ENCODE data around the gene STAG2.
A peak's percentile ranks its signal among the peaks of the same experiment; 100 is the strongest.

STAG2 gene

DNA sequence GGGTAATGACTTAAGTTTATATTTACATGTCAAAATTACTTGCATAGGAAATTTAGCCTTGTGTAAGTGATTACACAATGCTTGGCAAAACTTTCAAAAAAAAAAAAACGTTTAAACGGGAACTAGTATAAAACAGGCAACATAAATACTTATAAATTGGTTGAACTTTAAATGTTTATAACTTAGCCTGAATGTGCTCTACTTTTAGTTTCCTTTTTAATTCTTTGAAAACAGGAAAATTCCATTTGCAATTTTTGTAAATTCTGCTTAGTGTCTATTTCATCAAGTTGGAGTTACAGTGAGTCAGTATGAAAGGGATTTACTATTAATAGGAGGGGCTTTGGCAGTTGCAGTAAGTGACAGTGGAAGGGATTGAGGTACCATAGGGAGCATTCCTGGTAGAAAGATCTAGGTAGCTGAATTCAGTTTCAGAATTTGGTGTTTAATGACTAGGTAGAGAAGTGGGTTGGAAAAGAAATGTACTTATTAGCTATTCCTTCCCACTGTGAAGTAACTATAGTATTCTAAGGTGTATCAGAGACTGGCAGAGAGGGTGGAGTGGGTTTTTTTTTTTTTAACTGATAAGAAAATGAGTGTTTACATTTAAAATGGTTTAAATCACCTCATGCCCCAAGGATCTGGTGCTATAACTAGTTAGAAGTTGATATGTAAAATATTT lies 2.8 kb downstream of the STAG2 start:
- peak overlapping the region; percentile 99 for H3K27ac Mint-ChIP-seq
- ATAC-seq, result no peak
- DNase-seq (ENCODE audit: low spot score in 2 of 2), result no peak
- H3K4me3 Mint-ChIP-seq, result peak overlapping the region; percentile 90
- peaks cover 24% of the 10 kb centered on the region for H3K4me1 Mint-ChIP-seq
- H3K9me3 Mint-ChIP-seq, result no peaks in the 10 kb centered on the region
- peaks cover 78% of the 10 kb centered on the region for H3K36me3 Mint-ChIP-seq

DNA sequence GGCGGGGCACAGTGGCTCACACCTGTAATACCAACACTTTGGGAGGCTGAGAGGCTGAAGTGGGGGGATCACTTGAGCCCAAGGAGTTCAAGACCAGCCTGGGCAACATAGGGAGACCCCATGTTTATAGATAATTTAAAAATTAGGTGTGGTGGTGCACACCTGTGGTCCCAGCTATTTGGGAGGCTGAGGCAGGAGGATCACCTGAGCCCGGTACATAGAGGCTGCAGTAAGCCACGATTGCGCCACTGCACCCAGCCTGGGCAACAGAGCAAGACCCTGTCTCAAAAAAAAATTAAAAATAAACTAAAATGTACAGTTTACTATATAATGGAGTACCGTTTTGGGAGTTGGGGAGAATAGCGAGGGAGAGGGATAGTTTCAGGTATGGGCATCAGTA lies 4.2 kb downstream of the STAG2 start:
- H3K36me3 Mint-ChIP-seq, result peaks cover 76% of the 10 kb centered on the region
- DNase-seq (ENCODE audit: low spot score in 2 of 2), result no peak
- no peak overlapping the region for H3K4me3 Mint-ChIP-seq
- H3K9me3 Mint-ChIP-seq, result no peaks in the 10 kb centered on the region
- no peak overlapping the region for H3K27ac Mint-ChIP-seq
- no peak for ATAC-seq
- peaks cover 38% of the 10 kb centered on the region for H3K4me1 Mint-ChIP-seq

DNA sequence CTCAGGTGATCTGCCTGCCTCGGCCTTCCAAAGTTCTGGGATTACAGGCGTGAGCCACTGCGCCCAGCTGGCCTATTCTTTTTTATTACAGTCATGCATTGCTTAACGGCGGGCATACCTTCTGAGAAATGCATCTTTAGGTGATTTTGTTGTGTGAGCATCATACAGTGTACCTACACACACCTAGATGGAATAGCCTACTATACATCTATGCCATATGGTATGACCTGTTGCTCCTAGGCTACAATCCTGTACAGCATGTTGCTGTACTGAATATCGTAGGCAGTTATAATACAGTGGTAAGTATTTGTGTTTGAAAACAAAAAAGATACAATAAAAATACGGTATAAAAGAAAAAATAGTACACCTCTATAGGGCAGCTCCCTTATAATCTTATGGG lies 6.0 kb downstream of the STAG2 start:
- DNase-seq (ENCODE audit: low spot score in 2 of 2), result no peak
- H3K27ac Mint-ChIP-seq, result no peak overlapping the region
- peaks cover 64% of the 10 kb centered on the region for H3K36me3 Mint-ChIP-seq
- no peaks in the 10 kb centered on the region for H3K9me3 Mint-ChIP-seq
- peaks cover 42% of the 10 kb centered on the region for H3K4me1 Mint-ChIP-seq
- no peak overlapping the region for H3K4me3 Mint-ChIP-seq
- ATAC-seq, result no peak

DNA sequence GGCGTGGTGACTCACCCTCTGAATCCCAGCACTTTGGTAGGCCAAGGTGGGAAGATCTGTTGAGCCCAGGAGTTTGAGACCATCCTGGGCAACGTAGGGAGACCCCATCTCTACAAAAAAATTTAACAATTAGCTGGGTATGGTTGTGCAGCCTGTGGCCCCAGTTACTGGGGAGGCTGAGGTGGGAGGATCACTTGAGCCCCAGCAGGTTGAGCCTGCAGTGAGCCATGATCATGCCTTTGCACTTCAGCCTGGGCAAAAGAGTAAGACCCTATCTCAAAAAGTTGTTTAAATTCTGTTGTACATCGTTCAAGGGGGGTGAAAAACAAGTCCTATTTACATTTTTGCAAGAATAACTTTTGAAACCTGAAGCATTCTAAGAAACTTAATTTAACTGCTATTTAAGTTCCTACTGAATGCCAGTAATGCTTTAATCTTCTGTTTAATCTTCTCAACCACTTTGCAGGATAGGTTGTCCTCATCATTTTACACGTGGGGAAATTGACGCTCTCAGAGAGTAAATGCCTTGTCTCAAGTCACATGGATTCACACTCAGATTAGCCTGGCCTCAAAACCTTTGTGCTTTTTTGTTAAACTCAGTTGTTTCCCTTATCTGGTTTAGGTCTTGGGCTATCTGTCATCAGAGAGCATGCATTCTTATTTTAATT lies 7.0 kb downstream of the STAG2 start:
- DNase-seq (ENCODE audit: low spot score in 2 of 2) (no peak), ATAC-seq (no peak)
- Mint-ChIP-seq H3K4me1 (peaks cover 42% of the 10 kb centered on the region), H3K36me3 (peaks cover 61% of the 10 kb centered on the region), H3K9me3 (no peaks in the 10 kb centered on the region), H3K27ac (no peak overlapping the region), H3K4me3 (no peak overlapping the region)

DNA sequence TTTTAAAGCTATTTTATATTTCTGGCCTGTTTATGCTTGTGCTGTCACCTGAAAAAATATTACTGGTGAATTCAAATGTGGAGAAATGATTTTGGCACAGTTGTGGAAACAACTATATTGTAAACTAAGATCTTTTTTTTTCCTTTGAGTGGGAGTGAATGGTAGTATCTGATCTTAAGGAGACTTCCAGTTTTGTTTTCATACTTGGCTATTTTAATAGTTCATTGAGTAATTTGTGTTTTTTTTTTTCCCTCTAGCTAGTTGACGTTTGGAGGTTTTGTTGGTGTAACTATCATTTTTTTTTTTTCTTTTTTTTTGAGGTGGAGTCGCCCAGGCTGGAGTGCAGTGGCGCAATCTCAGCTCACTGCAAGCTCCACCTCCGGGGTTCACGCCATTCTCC lies 10.5 kb downstream of the STAG2 start:
- peaks cover 35% of the 10 kb centered on the region for H3K36me3 Mint-ChIP-seq
- DNase-seq (ENCODE audit: low spot score in 2 of 2) (no peak), ATAC-seq (no peak)
- no peak overlapping the region for H3K27ac Mint-ChIP-seq
- H3K4me3 Mint-ChIP-seq, result no peak overlapping the region
- H3K4me1 Mint-ChIP-seq, result peaks cover 32% of the 10 kb centered on the region
- H3K9me3 Mint-ChIP-seq, result no peaks in the 10 kb centered on the region

DNA sequence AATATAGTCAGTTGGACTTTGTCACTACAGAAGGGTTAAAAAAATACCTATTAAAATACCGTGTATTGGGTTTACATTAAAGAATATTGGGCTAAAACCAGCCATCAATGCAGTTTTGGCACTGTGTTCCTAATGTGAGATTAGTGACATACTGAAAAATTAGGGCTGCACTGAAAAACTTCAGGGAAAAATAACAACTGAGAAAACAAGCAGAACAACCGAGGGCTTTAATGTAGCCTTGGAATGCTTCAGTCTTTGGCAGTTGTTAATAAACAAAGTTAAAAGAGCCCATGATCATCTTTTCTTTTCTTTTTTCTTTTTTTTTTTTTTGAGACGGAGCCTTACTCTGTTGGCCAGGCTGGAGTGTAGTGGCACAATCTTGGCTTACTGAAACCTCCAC lies 12.4 kb downstream of the STAG2 start:
- peaks cover 34% of the 10 kb centered on the region for H3K4me1 Mint-ChIP-seq
- H3K36me3 Mint-ChIP-seq, result peaks cover 26% of the 10 kb centered on the region
- no peak for ATAC-seq

DNA sequence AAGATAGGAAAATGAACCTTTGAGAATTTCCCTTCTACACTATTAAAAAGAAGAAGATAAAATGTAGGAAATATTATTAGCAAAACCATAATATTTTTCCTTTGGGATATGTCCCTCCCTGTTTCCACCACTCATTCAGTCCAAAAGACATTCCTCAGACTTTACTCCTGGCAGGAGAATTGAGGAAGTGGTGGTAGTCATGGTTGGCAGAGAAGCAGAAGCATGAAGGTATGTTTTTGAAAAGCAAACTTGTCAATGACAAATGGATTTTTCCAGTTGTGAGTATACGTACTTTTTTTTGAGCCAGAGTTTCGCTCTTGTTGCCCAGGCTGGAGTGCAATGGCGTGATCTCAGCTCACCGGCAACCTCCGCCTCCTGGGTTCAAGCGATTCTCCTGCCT lies 13.7 kb downstream of the STAG2 start:
- Mint-ChIP-seq H3K4me1 (peaks cover 32% of the 10 kb centered on the region), H3K36me3 (peaks cover 14% of the 10 kb centered on the region), H3K4me3 (no peak overlapping the region), H3K9me3 (no peaks in the 10 kb centered on the region), H3K27ac (no peak overlapping the region)
- ATAC-seq (no peak), DNase-seq (ENCODE audit: low spot score in 2 of 2) (no peak)

More for the DNA sequence above, 12.4 kb downstream of the STAG2 start:
- Mint-ChIP-seq H3K9me3 (no peaks in the 10 kb centered on the region), H3K4me3 (no peak overlapping the region), H3K27ac (no peak overlapping the region)
- no peak for DNase-seq (ENCODE audit: low spot score in 2 of 2)

DNA sequence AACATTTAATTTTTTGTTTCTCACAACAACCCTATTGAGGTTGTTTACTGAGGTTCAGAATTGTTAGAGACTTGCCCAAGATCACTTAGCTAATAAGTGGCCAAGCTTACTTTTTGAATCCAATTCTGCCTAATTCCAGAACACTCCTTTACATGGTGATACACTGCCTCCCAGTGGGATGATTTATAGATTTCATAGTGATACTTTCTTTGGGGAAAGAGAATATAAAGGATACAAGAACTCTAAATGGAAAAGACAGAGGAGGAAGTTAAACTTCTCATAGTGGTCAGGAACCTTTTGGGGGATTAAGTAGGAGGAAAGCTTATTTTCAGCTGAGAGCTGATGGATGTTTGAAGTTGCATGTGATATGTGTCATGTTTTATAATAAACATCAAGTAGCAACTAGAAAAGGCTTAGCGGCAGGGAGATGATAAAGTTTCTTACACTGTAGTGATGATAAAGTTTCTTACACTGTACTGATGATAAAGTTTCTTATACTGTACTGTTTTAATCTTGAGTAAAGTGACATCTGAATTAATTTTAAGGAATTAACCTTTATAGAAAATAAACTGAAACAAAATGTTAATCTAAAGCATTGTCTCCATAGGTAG lies 15.3 kb downstream of the STAG2 start:
- DNase-seq (ENCODE audit: low spot score in 2 of 2), result no peak
- Mint-ChIP-seq H3K27ac (no peak overlapping the region), H3K36me3 (peaks cover 10% of the 10 kb centered on the region), H3K4me3 (no peak overlapping the region), H3K4me1 (peaks cover 26% of the 10 kb centered on the region), H3K9me3 (no peaks in the 10 kb centered on the region)
- no peak for ATAC-seq

DNA sequence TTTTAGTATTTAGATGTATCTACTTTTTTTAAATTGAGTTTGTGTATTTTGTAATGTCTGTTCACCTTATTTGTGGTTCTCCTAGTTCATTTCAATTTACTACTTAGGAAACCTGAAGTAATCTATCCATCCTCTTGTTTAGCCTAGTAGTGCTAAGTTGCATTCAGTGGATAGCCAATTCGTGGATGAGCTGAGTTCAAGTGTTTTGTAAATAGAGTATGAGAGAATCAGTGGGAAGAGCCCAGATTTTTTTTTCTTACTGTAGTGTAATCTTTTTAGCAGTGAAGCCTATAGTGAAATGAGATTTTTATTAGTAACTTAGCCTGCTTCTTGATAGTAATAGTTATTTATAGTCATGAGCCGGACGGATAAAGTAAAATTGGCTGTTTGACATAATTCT lies 21.7 kb downstream of the STAG2 start:
- Mint-ChIP-seq H3K4me1 (peaks cover 43% of the 10 kb centered on the region), H3K9me3 (no peaks in the 10 kb centered on the region), H3K36me3 (peaks cover 15% of the 10 kb centered on the region), H3K4me3 (peak overlapping the region; percentile 32), H3K27ac (peak overlapping the region; percentile 57)
- ATAC-seq (no peak), DNase-seq (ENCODE audit: low spot score in 2 of 2) (no peak)

DNA sequence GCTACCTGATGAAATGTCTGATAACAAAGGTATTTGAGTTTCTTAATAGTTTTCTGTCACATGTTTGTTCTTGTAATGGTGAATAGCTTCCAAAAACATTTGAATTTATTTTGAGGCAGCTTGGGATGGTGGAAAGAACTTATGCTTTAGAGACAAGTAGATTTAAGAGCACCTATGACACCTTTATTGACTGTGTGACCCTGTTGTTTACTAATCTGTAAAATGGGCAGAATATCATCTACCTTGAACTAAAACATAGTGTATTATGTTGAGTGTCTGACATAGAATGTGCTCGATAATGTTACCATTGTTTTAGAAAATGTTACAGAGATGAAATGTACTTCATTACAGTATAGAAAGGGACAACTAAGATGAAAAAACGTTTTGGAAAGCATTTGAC lies 24.9 kb downstream of the STAG2 start:
- ATAC-seq (no peak), DNase-seq (ENCODE audit: low spot score in 2 of 2) (no peak)
- H3K4me3 Mint-ChIP-seq, result no peak overlapping the region
- H3K4me1 Mint-ChIP-seq, result peaks cover 49% of the 10 kb centered on the region
- peaks cover 15% of the 10 kb centered on the region for H3K36me3 Mint-ChIP-seq
- no peaks in the 10 kb centered on the region for H3K9me3 Mint-ChIP-seq
- no peak overlapping the region for H3K27ac Mint-ChIP-seq

DNA sequence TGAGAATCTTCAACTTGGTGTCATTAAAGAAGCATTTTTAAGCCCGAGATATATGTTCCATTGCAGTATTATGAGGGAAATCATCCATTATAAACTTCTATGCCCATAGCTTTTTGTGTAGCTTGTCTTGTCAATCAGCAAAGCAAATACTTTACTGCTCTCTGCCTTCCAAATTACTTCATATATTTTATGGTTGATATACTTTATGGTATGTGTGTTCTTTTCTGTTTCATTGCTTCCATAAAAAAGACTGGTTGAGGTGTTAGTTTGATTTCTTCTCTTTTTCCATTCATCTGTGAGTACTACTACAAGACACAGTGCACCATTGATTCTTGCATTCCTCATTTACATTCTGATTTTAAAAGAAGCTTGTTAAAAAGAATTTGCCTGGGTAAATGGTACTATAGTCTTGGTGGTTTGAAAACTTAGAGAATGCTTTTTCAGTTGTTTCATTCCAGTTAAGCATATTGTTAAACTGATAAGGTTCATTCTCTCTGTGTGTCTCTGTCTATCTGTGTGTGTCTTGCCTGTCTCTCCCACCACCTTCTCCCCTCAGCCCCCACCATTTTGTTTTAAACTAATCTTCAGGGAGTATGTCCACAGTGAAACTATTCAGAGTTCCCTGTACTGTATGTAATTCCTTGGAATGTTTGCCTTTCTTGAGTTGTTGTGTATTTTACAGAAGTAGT lies 27.1 kb downstream of the STAG2 start:
- peak overlapping the region; percentile 18 for H3K27ac Mint-ChIP-seq
- peaks cover 15% of the 10 kb centered on the region for H3K36me3 Mint-ChIP-seq
- no peak for ATAC-seq
- DNase-seq (ENCODE audit: low spot score in 2 of 2), result no peak
- H3K4me1 Mint-ChIP-seq, result peaks cover 37% of the 10 kb centered on the region
- H3K4me3 Mint-ChIP-seq, result no peak overlapping the region
- no peaks in the 10 kb centered on the region for H3K9me3 Mint-ChIP-seq

DNA sequence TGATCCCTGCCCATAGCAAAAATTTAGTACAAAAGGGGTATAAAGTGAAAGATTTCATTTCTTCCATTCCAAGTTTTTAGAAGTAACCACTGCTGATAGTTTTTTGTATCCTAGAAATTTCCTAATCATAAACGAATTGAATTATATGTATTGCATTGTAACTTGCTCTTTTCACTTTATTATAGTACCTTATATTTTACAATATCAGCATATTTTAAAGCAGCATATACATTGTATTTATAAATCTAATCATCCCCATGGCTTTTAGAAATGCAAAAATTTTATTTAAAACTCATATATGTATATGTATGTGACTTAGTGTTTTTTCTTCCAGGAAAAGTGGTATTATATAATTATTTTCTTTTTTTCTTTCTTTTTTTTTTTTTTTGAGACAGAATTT lies 27.7 kb downstream of the STAG2 start:
- ATAC-seq, result no peak
- no peaks in the 10 kb centered on the region for H3K9me3 Mint-ChIP-seq
- H3K36me3 Mint-ChIP-seq, result peaks cover 15% of the 10 kb centered on the region
- peaks cover 37% of the 10 kb centered on the region for H3K4me1 Mint-ChIP-seq
- DNase-seq (ENCODE audit: low spot score in 2 of 2), result no peak
- H3K27ac Mint-ChIP-seq, result no peak overlapping the region
- H3K4me3 Mint-ChIP-seq, result no peak overlapping the region

DNA sequence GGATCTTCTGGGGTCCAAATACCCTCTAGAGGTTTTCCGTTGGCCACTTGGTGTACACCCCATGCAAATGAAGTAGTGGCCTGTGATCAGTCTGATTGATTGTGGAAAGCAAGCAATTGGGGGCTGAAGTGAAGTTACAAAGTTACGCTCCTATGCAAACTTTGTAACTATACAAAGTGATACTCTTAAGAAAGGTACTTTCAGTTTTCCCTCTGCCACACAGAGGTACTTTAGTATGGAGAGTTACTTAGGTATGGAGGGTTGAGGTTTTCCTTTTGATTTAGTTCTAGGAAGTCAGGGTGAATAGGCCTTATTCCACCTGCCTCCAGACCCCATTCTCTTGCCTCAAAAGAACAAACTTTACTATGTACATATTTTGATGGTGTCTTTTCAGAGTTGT lies 28.7 kb downstream of the STAG2 start:
- H3K4me1 Mint-ChIP-seq, result peaks cover 35% of the 10 kb centered on the region
- H3K9me3 Mint-ChIP-seq, result no peaks in the 10 kb centered on the region
- peak overlapping the region; percentile 25 for H3K4me3 Mint-ChIP-seq

DNA sequence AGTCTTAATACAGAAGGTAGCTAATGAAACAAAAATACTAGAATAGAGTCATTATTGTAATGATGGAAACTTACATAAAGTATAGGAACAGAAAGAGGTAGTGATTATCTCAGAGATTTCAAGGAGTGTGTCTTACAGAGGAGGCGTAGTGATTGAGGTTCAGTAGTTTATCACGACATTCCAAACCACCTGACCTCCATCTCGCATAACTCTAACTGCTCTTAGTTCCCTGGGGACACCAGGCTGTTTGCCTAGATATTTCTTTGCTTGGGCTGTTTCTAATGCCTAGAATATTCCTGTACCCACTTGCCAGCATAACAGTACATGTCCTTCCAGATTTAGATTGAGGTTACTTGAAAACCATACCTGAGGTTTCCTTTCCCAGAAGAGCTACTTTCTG lies 29.1 kb downstream of the STAG2 start:
- no peak overlapping the region for H3K27ac Mint-ChIP-seq
- no peak for DNase-seq (ENCODE audit: low spot score in 2 of 2)
- no peak for ATAC-seq

More for the DNA sequence above, 28.7 kb downstream of the STAG2 start:
- peaks cover 15% of the 10 kb centered on the region for H3K36me3 Mint-ChIP-seq
- no peak for ATAC-seq
- no peak for DNase-seq (ENCODE audit: low spot score in 2 of 2)
- no peak overlapping the region for H3K27ac Mint-ChIP-seq

DNA sequence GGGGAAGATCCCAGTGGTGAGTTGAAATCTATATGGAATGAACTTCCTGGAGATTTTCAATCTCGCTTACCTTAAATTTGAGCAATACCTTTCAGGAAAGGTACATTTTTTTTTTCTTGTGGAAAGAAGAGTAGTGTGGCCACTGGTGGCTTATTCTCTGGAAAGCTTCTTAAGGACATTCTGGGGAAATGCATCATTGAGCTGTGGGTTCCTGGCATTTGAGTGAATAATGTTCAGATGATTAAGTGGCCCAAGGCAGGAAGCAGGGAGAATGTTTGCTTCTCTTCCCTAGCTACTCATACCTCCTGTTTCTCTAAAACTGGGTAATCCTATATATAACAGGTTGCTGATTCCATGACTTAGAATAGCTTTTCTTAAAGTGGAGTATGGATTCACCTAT lies 31.8 kb downstream of the STAG2 start:
- Mint-ChIP-seq H3K4me3 (no peak overlapping the region), H3K36me3 (peaks cover 23% of the 10 kb centered on the region), H3K27ac (peak overlapping the region; percentile 45), H3K4me1 (peaks cover 25% of the 10 kb centered on the region), H3K9me3 (no peaks in the 10 kb centered on the region)
- no peak for DNase-seq (ENCODE audit: low spot score in 2 of 2)
- no peak for ATAC-seq

More for the DNA sequence above, 29.1 kb downstream of the STAG2 start:
- H3K9me3 Mint-ChIP-seq, result no peaks in the 10 kb centered on the region
- peak overlapping the region; percentile 25 for H3K4me3 Mint-ChIP-seq
- H3K4me1 Mint-ChIP-seq, result peaks cover 31% of the 10 kb centered on the region
- peaks cover 15% of the 10 kb centered on the region for H3K36me3 Mint-ChIP-seq

All from stimulated activated effector memory CD8-positive, alpha-beta T cell treated with anti-CD3 and anti-CD28 coated beads, Interleukin-12 subunit alpha, Interleukin-12 subunit beta, amount 100 ng/mL, for 72 hours (primary cell).